GM21423 (cell line): ENCODE measurements around the gene KIF3B.
"Not testable (repeated sequence)": the region's sequence is repeated elsewhere in the genome, so short reads cannot be mapped to it uniquely, and the experiment has no call there.

Source experiments
- ATAC-seq: cut with Tn5 transposase; IDR thresholded peaks from one replicate; pipeline ENCODE4 v1.9.1; 2021; ENCODE audit warnings: mild to moderate bottlenecking, moderate library complexity; ENCODE audit not compliant: unreplicated experiment

Gene KIF3B

GRCh38 chr20:32292548-32292947 lies 15.1 kb downstream of the KIF3B start:
- ATAC-seq = no peak

- ATAC-seq = no peak
These were observed 16.6 kb downstream of the KIF3B start for GRCh38 chr20:32294071-32294470.

- ATAC-seq = no peak
These were observed 19.0 kb downstream of the KIF3B start for GRCh38 chr20:32296412-32296811.

- no peak for ATAC-seq
These were observed 19.5 kb downstream of the KIF3B start for GRCh38 chr20:32296819-32297420.

GRCh38 chr20:32297439-32297838 lies 20.0 kb downstream of the KIF3B start:
- ATAC-seq = no peak

- no peak for ATAC-seq
These were observed 23.2 kb downstream of the KIF3B start for GRCh38 chr20:32300647-32301046.

- no peak for ATAC-seq
These were observed 24.5 kb downstream of the KIF3B start for GRCh38 chr20:32301719-32302506.

GRCh38 chr20:32302507-32302872 lies 25.0 kb downstream of the KIF3B start:
- no peak for ATAC-seq

- no peak for ATAC-seq
These were observed 26.8 kb downstream of the KIF3B start for GRCh38 chr20:32304131-32304746.

- ATAC-seq = no peak
These were observed 35.4 kb downstream of the KIF3B start for GRCh38 chr20:32312718-32313424.

GRCh38 chr20:32314768-32315167 lies 37.3 kb downstream of the KIF3B start:
- ATAC-seq = no peak

- ATAC-seq = no peak
These were observed 37.9 kb downstream of the KIF3B start for GRCh38 chr20:32315399-32315798.

- ATAC-seq = no peak
These were observed 38.4 kb downstream of the KIF3B start for GRCh38 chr20:32315891-32316290.

GRCh38 chr20:32316667-32317066 lies 39.2 kb downstream of the KIF3B start:
- ATAC-seq = no peak

- no peak for ATAC-seq
These were observed 41.6 kb downstream of the KIF3B start for GRCh38 chr20:32319100-32319499.

GRCh38 chr20:32320305-32320704 lies 42.9 kb downstream of the KIF3B start:
- no peak for ATAC-seq

- no peak for ATAC-seq
These were observed 43.9 kb downstream of the KIF3B start for GRCh38 chr20:32321390-32321789.

GRCh38 chr20:32322260-32322659 lies 44.8 kb downstream of the KIF3B start:
- not testable (repeated sequence) for ATAC-seq

GRCh38 chr20:32323761-32324160 lies 46.3 kb downstream of the KIF3B start:
- not testable (repeated sequence) for ATAC-seq

GRCh38 chr20:32325706-32326503 lies 48.5 kb downstream of the KIF3B start:
- no peak for ATAC-seq

- no peak for ATAC-seq
These were observed 49.0 kb downstream of the KIF3B start for GRCh38 chr20:32326504-32326845.
